Spinal cord (tissue), 10 donors: ENCODE data around the gene DHX34. TPM values are rescaled to one million over a fixed set of nuclear protein-coding genes. Genes with fewer than 3 reads are reported as not detected.

Experiments used
- DNase-seq, 6 donors: peaks; one replicate each; pipeline versions ENCODE4 v3.0.0 to v3.0.0-alpha.2; 2013 to 2015; ENCODE audit warnings: low spot score in 6 of 6, low read depth in 4 of 6
- H3K27ac ChIP-seq: one replicate; pipeline ENCODE4 v1.5.1; 2013; ENCODE audit warnings: low read depth, low read length, control low read depth
- H3K27me3 ChIP-seq: one replicate; pipeline ENCODE4 v1.6.1; 2013; ENCODE audit warnings: low read length; ENCODE audit not compliant: control insufficient read depth, insufficient read depth
- H3K36me3 ChIP-seq: one replicate; pipeline ENCODE4 v1.6.1; 2013; ENCODE audit warnings: low read length; ENCODE audit not compliant: control insufficient read depth, insufficient read depth
- H3K4me1 ChIP-seq: one replicate; pipeline ENCODE4 v1.6.1; 2013; ENCODE audit warnings: low read length; ENCODE audit not compliant: control insufficient read depth, insufficient read depth
- H3K4me3 ChIP-seq: one replicate; pipeline ENCODE4 v1.5.1; 2013; ENCODE audit warnings: low read depth, low read length, control low read depth
- H3K9me3 ChIP-seq: one replicate; pipeline ENCODE4 v1.6.1; 2013; ENCODE audit warnings: low read length; ENCODE audit not compliant: control insufficient read depth, insufficient read depth
- WGBS: methylation state at CpG from one replicate; pipeline ENCODE4 v1.1.5; 2013; ENCODE audit warnings: missing lambda C conversion rate; ENCODE audit not compliant: insufficient coverage; 5-methylcytosine and 5-hydroxymethylcytosine counted together
- polyA plus RNA-seq, 2 donors: library from polyadenylated mRNA; unstranded; fragments of 120-200 nt; gene quantifications; one replicate each; pipeline ENCODE4 v1.2.1, GENCODE V29; 2013; ENCODE audit not compliant: insufficient read length in 2 of 2
- total RNA-seq, 2 donors: library from RNA; depleted of rRNA in 1 of 2; stranded (reverse); fragments of 120-200 nt in 1 of 2; fragments of >200 nt in 1 of 2; gene quantifications; one replicate each; pipeline versions ENCODE4 v1.2.3 to v1.2.4, GENCODE V29; 2013 to 2014
- donor health status: healthy.

Gene DHX34
- total and polyA plus RNA-seq, 4 donors = 7.1 to 18.9 (median 14.5) TPM

DNA sequence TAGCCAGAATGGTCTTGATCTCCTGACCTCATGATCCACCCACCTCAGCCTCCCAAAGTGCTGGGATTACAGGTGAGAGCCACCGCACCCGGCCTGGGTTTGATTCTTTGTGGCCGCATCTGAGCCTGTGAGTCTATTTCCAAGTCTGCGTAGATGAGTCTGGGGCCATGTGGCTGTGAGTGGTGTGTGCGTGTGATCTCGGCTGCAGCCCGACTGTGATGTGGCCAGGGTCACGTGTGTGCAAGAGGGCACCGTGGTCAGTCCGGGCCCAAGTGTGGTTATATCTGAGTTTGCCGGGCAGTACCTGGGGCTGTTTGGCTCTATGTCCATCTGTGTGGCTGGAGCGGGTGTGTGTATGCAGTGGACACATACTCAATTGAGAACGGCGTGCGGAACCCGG, 64.8 kb downstream of the DHX34 start:
- no peak overlapping the region for H3K4me3 ChIP-seq
- H3K27ac ChIP-seq = no peak overlapping the region
- WGBS = 94% methylated on average over 15 of the region's 16 CpGs

DNA sequence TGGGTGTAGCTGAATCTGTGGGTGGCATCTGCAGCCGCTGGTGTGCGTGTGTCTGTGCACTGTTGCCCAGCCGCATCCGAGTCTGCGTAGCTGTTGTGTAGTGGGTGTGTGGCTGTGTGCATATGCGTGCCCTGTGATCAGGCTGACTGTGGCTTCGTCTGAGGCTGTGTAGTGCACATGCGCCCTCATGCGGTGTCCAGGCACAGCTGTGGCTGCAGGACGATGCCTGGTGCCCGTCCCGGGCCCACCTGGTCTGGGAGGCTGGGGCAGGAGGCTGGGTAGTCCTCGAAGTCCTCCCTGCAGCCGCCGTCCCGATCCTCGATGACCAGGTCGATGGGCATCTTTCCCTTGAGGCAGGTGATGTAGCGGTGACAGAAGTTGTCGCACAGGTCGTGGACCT, 65.4 kb downstream of the DHX34 start:
- no peaks in the 10 kb centered on the region for H3K9me3 ChIP-seq
- H3K27ac ChIP-seq = no peak overlapping the region
- H3K27me3 ChIP-seq = peaks cover 1% of the 10 kb centered on the region
- DNase-seq = peak in 1 of 6 donors; percentile 58
- WGBS = 73% methylated on average over 19 of the region's 21 CpGs
- H3K4me1 ChIP-seq = peaks cover 25% of the 10 kb centered on the region
- no peak overlapping the region for H3K4me3 ChIP-seq
- H3K36me3 ChIP-seq = peaks cover 48% of the 10 kb centered on the region

More for the DNA sequence above, 64.8 kb downstream of the DHX34 start:
- H3K27me3 ChIP-seq = no peaks in the 10 kb centered on the region
- DNase-seq = no peak
- no peaks in the 10 kb centered on the region for H3K9me3 ChIP-seq
- H3K4me1 ChIP-seq = peaks cover 23% of the 10 kb centered on the region
- H3K36me3 ChIP-seq = peaks cover 52% of the 10 kb centered on the region

DNA sequence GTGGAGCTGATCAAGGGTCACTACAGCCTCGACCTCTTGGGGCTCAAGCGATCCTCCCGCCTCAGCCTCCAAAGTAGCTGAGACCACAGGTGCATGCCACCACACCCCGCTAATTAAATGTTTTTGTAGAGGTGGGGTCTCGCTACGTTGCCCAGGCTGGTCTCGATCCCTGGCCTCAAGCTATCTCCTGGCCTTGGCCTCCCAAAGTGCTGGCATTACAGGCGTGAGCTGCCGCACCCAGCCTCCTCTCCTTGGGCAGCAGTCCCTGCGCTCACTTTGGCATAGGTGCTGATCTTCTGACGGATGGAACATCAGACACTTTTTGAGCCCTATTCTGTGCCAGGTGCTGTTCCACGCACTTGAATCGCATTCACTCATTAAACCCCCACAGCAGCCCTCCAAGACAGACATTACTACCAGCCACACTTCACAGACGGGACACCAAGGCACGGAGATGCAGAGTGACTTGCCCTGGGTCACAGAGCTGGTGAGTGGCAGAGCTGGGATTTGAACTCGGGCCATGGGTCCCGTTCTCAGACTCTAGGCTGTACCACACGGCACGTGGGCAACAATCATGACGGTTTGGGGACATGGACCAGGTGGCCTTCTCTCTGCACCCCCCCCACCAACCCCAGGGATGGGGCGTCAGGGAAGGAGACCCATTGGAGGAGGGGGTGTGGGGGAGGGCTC, 67.0 kb downstream of the DHX34 start:
- H3K4me1 ChIP-seq = peaks cover 41% of the 10 kb centered on the region
- 97% methylated on average over 16 of the region's 21 CpGs for WGBS
- no peak overlapping the region for H3K4me3 ChIP-seq
- H3K36me3 ChIP-seq = peaks cover 47% of the 10 kb centered on the region
- H3K27me3 ChIP-seq = peaks cover 12% of the 10 kb centered on the region
- H3K27ac ChIP-seq = no peak overlapping the region
- no peak for DNase-seq
- H3K9me3 ChIP-seq = no peaks in the 10 kb centered on the region

DNA sequence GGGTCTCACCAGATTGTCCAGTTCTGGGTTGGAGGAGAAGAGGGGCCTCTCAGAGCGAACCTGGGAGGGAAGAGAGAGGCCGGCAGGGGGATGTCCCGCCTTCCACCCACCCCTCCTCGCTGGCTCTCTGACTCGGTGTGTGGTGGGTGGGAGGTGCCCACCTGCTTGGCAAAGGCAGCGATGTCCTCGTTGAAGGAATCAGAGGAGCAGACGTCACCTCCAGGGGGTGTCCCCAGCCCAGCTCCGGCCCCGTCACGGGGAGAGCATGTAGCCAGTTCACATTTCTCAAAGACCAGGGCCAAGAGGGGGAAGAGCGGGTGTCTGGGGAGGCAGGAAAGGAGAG, 67.5 kb downstream of the DHX34 start:
- H3K9me3 ChIP-seq = no peaks in the 10 kb centered on the region
- no peak overlapping the region for H3K4me3 ChIP-seq
- peaks cover 46% of the 10 kb centered on the region for H3K4me1 ChIP-seq
- no peak overlapping the region for H3K27ac ChIP-seq
- DNase-seq = no peak
- peaks cover 47% of the 10 kb centered on the region for H3K36me3 ChIP-seq
- peaks cover 17% of the 10 kb centered on the region for H3K27me3 ChIP-seq
- 60% methylated on average over 12 of the region's 12 CpGs for WGBS

DNA sequence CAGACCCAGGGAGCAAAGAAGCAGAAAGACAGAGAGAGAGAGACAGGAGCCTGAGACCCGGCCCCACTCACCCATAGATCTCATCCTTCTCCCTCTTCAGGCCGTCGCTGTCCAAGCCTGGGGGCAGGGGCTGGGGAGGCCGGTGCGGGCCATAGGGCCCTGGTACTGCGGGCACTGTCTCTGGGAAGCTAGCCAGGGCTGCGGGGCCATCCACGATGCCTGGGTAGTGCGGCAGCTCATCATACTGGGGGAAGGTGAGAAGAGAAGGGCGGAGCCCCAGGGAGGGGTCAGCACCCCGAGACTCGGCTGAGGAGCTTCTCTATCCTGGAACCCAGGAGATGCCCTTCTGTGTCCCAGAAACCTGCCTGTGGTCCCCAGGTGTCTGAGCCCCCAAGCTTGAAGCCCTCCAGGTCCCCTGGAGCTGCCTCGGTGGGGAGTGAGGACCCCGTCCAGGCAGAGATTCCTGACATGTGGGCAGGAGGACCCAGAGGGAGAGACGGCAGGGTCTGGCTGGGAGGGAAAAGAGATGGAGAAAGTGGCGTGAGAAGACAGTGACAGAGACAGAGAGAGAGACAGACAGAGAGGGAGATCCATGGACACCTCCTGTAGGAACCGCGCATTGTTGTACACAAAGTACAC, 68.1 kb downstream of the DHX34 start:
- peaks cover 47% of the 10 kb centered on the region for H3K36me3 ChIP-seq
- peak in 1 of 6 donors; percentile 18 for DNase-seq
- no peak overlapping the region for H3K4me3 ChIP-seq
- H3K27me3 ChIP-seq = peaks cover 20% of the 10 kb centered on the region
- H3K4me1 ChIP-seq = peaks cover 52% of the 10 kb centered on the region
- H3K9me3 ChIP-seq = no peaks in the 10 kb centered on the region
- WGBS = 20% methylated on average over 13 of the region's 18 CpGs
- H3K27ac ChIP-seq = no peak overlapping the region

DNA sequence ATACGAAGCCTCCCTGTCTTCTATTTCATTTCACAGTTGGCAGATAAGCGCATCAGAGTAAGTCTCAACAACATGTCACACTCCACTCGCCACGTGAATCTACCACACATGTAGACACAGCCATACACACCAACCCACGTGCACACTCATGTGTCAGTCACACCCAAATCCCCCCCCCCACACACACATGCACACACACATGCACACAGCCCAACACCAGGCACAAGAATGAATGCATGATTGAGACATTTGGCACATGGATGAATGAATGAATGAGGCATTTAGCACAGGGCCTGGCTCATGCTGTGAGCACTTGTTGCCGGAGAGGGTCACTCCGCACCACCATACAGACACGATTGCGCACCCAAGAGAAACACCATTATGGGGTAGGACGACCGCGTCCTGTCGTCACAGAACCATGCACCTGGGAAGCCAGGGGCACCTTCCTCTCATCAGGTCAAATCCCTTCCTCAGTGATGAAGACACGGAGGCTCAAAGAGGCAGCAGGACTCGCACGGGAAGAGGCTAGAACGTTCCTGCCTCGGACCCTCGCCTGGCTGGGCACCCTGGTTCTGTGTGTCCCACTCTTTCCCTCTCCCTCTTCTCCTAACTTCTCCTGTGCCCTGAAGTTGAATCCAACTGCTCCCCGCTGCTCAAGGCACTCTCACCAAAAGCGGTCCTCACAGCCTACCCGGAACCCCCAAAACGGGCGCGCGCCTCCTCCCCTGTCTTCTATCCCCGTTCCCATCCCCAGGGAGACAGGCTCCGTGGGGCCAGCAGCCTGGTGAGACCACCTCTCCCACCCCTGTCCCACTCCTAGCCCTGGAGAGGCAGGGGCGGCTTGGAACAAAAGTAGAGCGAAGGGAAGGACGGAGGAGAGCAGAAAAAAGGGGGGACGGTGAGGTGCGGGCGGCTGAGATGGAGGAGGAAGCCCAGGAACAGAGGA, 68.9 kb downstream of the DHX34 start:
- DNase-seq = peak in 2 of 6 donors; percentile 41 to 45
- peaks cover 55% of the 10 kb centered on the region for H3K4me1 ChIP-seq
- H3K27ac ChIP-seq = no peak overlapping the region
- peak overlapping the region; percentile 53 for H3K4me3 ChIP-seq
- H3K9me3 ChIP-seq = no peaks in the 10 kb centered on the region
- 4% methylated on average over 30 of the region's 34 CpGs for whole genome bisulfite sequencing
- peaks cover 26% of the 10 kb centered on the region for H3K27me3 ChIP-seq
- H3K36me3 ChIP-seq = peaks cover 40% of the 10 kb centered on the region

DNA sequence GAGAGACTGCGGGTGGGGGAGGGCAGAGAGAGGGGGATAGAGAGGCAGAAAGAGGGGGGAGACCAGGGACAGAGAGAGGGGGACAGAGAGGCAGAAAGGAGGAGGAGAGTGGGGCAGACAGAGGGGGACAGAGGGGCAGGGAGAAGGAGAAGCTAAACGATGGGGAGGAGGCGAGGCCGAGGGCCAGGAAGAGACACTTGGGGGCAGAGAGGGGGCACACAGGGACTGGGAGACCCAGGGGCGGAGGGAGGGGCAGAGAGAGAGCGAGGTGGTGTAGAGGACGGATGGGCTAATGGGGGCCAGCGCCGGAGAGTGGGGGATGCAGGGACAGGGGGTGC, 69.5 kb downstream of the DHX34 start:
- Histone ChIP-seq H3K27me3 (peaks cover 26% of the 10 kb centered on the region), H3K27ac (no peak overlapping the region), H3K9me3 (no peaks in the 10 kb centered on the region), H3K36me3 (peaks cover 34% of the 10 kb centered on the region), H3K4me1 (peaks cover 55% of the 10 kb centered on the region), H3K4me3 (peak overlapping the region; percentile 53)
- WGBS = 0% methylated on average over 9 of the region's 9 CpGs
- peak in 2 of 6 donors; percentile 44 to 51 for DNase-seq

DNA sequence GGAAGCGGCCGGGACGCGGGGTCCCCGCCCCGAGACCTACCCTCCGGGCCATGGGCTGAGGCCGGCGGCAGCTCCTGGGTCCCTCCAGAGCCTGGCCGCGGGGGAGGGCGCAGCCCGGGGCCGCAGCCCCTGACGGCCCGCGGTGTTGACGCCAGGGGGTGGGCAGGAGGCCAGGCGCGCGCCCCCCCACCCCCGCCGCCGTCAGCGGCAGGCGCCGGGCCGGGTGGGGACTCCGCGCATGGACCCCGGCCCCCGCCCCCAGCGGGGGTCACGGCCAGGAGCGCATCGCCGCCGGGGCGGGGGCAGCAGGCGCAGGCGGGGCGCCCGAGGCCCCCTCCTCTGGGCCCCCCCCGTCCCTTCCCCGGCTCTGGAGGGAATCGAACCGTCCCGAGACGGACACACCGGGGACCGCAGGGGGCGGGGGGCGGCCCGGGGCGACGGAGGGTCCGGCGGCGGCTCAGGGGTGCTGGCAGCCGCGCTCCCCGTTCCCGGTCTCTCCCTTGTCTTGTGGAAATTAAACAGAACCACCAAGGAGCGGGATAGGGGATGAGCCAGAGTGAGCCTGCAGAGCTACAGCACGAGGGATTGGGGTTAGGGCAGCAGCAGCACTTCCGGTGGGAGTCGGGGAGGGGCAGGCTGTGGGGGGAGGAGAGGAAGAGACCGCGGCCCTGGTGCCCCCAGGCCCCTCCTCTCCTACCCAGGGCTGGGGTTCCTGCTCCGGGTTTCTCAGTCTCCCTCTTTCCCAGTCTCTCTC, 70.1 kb downstream of the DHX34 start, which contains the start of gene MEIS3:
MEIS3 (minus strand) TSS at position 498 of the 754 bp plus-strand sequence; CDS start at position 52, 446 bp downstream.
- Histone ChIP-seq H3K36me3 (peaks cover 28% of the 10 kb centered on the region), H3K4me1 (peaks cover 55% of the 10 kb centered on the region), H3K9me3 (no peaks in the 10 kb centered on the region), H3K4me3 (peak within 1 kb of the TSS; percentile 53), H3K27ac (no peak within 1 kb of the TSS), H3K27me3 (peaks cover 26% of the 10 kb centered on the region)
- 2% methylated on average over 50 of the region's 70 CpGs for WGBS
- peak in 1 of 6 donors; percentile 59 for DNase-seq

DNA sequence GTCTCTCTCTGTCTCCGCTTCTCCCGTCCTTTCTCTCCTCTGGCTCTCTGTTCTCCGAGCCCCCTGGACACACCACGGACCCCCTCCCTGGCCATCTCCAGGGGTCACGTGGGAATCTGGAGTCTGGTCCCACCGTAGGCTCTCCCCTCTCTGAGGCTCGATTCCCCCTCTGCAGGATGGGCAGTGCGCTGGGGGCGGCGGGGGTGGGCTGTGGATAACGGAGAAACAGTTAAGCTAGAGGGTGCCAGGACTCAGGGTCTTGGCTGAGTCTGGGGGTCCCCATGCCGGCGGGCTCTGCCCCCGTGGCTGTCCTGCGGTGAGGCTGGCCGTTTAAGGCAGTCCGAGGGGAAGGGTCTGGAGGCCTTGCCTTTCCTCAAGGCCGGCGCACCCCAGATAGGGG, 70.7 kb downstream of the DHX34 start:
- Histone ChIP-seq H3K27me3 (peaks cover 26% of the 10 kb centered on the region), H3K4me1 (peaks cover 55% of the 10 kb centered on the region), H3K9me3 (no peaks in the 10 kb centered on the region), H3K36me3 (peaks cover 23% of the 10 kb centered on the region), H3K4me3 (no peak overlapping the region), H3K27ac (no peak overlapping the region)
- no peak for DNase-seq
- WGBS = 20% methylated on average over 11 of the region's 19 CpGs
